Pulmonary artery endothelial cell (primary cell): ENCODE measurements around the gene HLCS. TPM values are rescaled to one million over a fixed set of nuclear protein-coding genes. Genes with fewer than 3 reads are reported as not detected.

ENCODE experiments used
- DNase-seq: peaks from one replicate; pipeline ENCODE4 v3.0.0-alpha.2; 2011; ENCODE audit warnings: low read depth, low spot score
- total RNA-seq: library from RNA; depleted of rRNA; stranded (reverse); fragments of >200 nt; gene quantifications from 2 replicates; pipeline ENCODE4 v1.2.3, GENCODE V29; 2014

Gene HLCS
- total RNA-seq, 1 donor from 2014 or later = 15.6 TPM

GRCh38 chr21:36747815-36748383, 218.6 kb downstream of the HLCS start:
- DNase-seq = no peak

DNA sequence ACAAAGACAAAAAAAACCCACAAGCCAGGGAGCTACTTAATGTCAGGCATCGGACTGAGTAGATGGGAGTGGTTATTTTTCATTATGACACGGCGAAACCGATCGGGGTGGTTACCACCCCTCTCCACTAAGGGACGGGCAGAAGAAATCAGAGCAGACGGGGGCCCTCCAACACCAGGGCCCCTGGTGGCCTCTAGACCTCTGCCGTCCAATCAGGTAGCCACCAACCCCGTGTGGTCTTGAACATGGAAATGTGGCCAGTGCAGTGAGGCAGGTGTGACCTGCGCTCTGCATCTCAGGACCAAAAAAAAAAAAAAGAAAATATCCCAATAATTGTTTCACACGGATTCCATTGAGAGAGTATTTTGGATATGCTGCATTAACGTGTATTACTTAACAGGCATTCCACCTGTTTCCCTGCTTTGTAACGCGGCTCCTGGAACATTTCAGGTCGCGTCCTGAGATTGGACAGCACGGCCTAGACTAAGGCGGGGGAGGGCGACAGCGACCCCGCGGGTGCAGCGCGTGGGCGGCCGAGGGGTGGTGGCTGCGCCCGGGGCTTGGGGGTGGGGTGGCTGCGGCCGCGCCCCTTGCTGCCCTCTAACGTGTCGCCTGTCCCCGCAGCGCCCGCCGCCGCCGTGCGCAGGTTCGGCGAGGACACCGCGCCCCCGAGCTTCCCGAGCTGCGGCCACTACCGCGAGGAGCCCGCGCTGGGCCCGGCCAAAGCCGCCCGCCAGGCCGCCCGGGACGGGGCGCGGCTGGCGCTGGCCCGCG, 219.2 kb downstream of the HLCS start:
- DNase-seq = no peak

DNA sequence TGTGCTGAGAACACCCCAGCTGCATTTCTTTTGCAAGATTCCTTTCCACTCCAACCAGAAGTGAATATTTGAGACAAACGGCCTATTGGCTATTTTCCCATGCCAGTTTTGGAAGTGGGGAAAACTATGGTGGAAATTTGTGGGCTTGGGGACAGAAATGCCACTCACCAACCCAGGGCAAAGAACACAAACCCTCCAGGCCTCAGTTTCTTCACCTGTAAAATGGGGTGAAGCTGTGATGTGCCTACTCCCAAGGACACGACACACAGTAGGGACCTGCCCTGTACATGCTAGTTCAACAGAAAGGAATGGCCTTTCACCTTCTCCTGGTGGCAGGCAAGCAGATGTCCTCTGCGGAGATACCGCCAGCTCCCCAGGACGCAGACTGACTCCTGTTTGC, 221.0 kb downstream of the HLCS start:
- DNase-seq = no peak

- no peak for DNase-seq
Measured at GRCh38 chr21:36744560-36745231, 221.8 kb downstream of the HLCS start.

GRCh38 chr21:36744190-36744559, 222.3 kb downstream of the HLCS start:
- DNase-seq = no peak

DNA sequence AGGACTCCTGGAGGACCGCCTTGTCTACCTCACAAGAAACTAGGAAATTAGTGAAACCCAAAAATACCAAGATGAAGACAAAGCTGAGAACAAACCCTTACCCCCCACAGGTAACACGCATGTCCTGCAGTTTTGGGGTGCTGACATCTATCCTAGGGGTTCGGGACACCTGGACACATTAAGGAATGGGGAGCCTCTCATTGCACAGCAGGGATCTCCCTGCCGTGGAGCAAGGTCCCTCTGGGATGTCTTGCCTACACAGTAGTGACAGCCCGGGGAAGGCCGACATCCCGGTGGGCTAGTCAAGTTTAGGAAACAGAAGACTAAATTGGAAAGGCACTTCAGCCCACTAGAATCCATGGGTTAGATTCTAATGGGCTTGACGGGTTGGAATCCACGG, 223.0 kb downstream of the HLCS start:
- no peak for DNase-seq

GRCh38 chr21:36743008-36743407, 223.5 kb downstream of the HLCS start:
- no peak for DNase-seq

DNA sequence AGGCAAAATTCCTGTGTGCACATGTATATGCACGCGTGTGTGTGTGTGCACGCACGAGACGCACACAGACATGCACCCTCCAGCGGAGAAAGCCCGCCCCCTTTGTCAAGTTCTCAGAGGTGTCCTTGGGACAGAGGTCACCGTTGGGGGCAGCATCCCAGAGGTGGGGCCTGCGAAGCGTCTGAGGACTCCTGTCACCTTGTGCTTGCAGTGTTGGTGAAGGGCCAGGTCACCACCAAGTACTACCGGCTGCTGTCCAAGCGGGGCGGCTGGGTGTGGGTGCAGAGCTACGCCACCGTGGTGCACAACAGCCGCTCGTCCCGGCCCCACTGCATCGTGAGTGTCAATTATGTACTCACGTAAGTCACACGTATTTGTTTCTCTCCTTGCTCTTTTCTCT, 225.0 kb downstream of the HLCS start:
- no peak for DNase-seq

DNA sequence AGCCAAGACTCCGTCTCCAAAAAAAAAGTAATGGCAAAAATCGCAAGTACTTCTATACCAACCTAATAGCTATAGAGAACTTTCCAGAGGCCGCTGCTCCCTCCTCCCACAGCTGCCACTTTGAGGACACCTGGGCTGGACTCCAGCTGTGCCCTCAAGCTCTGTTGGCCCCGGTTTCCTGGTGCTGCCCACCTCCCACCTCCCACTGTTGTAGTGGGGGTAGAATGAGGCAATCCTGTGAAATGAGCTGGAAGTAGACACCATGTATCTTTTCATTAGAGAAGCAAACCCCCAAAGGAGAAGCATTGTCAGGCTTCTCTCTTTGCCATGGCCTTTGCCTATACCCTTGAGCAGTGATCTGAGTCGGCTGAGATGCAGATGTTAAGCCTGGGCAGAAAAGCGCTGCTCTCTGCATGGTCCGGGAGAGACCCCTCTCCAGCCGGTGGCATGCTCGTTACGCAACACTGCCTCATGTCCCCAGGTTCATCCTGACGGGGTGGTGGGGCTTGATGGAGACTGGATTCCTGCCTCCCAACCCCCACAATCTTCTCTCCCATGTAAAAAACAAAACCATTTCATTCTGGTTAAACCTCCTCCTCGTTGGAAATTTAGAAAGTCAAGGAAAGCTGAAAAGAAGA, 227.9 kb downstream of the HLCS start:
- DNase-seq = no peak

- no peak for DNase-seq
Measured at GRCh38 chr21:36735724-36736320, 230.6 kb downstream of the HLCS start.

- no peak for DNase-seq
Measured at GRCh38 chr21:36735201-36735515, 231.3 kb downstream of the HLCS start.

GRCh38 chr21:36734367-36735200, 231.9 kb downstream of the HLCS start:
- no peak for DNase-seq

DNA sequence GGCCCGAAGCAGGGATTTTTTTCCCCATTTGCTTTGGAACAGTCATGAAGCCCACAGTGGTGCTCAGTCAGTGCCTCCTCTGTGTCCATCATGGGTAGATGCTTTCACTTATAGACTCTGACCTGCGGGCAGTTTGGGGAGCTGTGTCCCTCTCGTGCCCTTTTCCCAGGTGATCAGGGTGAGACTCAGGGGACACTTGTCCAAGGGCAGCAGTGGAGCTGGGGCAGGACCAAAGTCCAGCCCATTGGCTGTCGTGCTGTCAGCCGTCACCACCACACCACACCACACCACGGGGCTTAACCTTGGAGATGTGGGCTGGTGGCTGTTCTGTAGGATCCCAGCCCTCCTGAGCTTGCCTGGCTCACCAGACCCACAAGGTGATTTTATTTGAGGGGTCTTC, 232.6 kb downstream of the HLCS start:
- no peak for DNase-seq

DNA sequence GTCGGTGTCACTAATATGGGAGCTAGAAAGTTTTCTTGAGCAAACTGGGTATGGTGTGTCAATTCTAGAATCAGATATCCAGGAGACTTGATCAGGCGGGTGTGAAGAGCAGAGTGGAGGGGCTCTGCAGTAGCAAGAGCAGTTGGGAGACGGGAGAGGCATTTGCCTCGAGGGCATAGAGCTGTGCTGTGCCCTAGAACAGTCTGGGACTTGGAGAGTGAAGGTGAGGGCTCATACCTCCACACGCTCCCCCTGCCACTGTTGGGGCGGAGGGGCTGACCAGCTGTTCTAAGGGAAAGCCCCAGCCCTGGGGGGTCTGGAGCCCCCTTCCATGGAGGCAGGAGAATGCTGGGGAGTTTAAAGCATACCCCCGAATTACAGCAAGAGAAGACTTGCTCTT, 233.7 kb downstream of the HLCS start:
- DNase-seq = no peak

- no peak for DNase-seq
Measured at GRCh38 chr21:36732217-36732616, 234.3 kb downstream of the HLCS start.

DNA sequence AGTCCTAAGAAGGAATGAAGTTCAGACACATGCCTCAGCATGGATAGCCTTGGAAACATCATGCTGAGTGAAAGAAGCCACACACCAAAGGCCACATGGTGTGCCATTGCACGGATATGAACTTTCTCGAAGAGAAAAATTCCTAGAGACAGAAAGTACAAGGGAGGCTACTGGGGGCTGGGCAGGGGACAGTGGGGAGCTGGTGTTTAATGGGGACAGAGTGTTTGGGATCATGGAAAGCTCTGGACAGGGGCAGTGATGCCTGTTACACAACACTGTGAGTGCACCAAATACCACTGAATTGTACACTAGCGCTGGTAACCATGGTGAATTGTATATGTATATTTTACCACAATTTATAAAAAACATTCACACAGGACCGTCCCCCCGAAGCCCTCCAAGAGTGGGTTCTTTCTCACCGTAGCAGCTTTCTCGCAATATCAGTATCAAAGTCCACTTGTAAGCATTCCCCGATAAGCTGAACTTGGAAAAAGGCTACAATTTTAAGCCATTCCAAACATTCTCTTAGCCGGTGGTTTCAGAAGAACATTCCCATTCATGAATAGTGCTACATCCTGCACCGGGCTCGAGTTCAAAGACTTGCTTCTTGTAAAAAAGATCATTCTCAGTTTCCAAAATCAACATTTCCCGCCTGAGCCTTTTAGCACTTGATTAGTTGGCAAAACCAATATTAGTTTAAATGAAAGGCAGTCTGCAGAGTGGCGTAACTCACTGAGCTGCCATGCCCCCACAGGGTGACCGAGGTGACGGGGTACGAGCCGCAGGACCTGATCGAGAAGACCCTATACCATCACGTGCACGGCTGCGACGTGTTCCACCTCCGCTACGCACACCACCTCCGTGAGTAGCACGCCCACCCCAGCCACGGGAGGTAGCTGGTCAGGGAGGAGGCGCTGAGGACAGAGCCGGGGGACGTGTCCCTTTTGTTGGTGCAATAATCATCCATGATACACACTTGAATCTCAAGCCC, 235.9 kb downstream of the HLCS start:
- DNase-seq = no peak

DNA sequence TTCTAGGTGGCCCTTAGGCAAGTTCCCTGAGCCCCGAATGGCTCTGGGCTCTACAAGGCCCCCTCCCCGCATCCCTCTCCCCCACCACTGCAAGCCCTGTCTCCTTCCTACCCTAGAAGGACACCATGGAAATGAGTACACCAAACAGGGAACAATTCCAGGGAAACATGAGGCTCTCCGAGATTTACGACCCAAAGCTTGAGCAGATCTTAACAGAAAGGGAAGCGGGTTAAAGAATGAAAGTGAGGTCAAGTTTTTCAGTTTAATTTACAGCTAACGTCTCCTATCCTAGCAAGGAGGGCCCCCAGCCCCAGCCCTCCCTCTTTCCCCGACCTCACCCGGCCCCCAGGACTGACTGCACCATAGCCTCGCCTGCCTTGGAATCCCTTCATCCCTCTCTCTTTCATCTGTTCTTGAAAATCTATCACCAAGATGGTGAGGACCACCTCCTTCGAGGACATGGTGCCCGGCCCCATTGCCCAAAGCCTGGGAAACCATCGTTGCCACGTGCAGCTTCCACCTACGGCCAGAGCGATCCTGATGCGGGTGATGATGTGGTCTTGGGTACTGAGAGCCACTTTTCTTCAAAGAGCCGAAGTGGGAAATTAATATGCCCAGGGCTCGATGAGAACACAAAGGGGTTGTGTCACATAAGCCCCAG, 237.0 kb downstream of the HLCS start:
- no peak for DNase-seq

GRCh38 chr21:36728371-36729111, 237.9 kb downstream of the HLCS start:
- no peak for DNase-seq

GRCh38 chr21:36727866-36728265, 238.6 kb downstream of the HLCS start:
- no peak for DNase-seq
